GM18508 (cell line): ENCODE results near the gene DEGS2.

Experiments used
- ATAC-seq: cut with Tn5 transposase; IDR thresholded peaks from one replicate; pipeline ENCODE4 v1.9.1; 2021; ENCODE audit warnings: moderate number of reproducible peaks; ENCODE audit not compliant: insufficient read depth, unreplicated experiment

Gene DEGS2

DNA sequence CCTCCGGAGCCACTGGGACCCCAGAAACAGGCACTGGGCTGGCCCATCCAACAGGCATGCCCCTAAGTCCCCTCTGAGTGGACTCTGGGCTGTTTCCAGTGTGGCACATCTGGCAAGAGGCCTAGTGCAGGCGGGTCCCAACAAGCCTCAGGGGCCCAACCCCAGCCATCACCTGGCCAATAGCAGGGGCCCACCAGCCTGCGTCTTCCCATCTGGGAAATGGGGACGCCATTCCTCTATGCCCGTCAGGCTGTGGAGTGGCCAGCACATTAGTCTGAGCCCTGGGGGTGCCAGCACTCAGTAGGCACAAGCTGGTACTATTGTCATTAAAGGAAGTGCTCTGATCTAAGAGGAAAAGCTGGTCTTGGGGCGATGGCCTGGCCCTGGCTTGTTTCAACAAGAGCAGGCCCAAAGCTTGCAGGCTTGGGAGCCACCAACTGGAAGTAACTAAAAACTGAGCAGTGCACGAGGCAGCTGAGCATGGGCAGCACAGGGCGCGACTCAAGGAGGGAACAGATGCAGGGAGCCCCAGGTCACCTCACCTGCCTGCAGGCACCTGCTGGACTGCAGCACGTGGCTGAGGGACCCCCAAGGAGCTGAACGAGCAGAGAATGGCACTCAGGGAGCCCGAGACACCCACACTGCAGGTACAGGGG, 8.4 kb downstream of the DEGS2 start:
- ATAC-seq, result no peak

DNA sequence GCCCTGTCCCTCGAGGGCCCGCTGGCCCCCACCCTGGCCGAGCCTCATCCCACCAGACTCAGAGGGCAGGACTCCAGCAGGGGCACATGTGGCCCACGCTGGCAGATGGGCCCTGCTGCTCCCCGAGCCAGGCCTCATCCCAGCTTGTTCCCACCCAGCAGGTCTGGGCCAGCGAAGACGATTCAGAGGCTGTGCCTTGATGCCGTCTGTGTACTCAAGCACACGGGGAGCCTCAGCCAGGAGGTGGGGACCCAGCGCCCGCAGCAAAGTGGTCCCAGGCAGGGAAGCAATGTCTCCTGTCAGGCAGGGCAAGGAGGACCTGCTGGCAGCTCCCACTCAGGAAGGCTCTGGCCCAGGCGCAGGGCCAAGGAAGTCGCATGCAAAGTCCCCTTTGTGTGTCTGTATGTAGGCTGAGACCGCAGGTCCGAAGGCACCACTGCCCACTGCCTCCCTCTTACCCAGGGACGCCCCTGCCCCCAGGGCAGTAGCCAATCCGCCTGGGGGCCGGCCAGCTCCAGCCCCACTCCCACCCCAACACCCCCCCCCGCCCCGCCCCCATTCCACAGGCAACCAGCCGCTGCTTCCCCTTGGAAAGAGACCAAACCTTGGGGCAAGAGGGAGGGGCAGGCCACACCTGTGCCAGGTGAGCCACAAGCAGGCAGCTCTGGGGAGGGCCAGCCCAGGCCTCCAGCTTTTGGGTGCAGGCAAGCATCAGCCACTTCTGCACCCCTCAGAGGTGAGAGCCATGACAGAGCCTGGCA, 9.4 kb downstream of the DEGS2 start:
- no peak for ATAC-seq

DNA sequence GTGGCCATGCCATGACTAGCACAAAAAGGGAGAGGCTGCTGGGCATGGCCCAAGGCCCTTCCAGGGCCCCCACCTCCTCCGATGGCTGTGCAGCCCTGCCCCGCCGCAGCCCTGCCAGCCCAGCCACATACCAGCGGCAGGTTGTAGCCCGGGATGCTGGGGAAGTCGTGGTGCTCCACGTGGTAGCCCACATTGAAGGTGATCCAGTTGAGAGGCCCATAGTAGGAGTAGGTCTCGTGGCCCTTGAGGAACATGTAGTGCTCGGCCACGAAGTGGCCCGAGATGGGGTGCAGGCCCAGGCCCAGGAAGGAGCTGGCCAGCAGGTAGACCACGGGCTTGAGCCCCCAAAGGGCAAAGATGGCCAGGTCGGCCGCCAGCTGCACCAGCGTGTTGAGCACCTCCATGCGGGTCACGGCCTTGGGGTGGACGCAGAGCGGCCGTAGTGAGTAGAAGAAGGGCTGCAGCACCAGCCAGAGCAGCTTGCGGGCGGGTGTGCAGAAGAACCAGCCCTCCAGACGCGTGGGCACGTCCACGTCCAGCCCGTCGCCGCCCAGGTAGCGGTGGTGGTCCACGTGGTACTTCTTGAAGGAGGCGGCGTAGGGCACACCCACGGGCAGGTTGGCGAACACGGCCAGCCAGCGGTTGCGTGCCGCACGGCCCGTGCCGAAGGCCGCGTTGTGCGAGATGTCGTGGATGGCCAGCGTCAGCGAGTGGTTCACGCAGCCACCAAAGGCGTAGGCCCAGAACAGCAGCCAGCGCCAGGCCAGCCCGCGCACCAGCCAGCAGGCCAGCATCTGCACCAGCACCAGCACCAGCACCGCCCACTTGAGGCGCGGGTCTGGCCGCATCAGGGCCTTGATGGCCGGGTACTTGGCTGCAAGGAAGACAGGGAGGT, 10.4 kb downstream of the DEGS2 start:
- ATAC-seq, result no peak

DNA sequence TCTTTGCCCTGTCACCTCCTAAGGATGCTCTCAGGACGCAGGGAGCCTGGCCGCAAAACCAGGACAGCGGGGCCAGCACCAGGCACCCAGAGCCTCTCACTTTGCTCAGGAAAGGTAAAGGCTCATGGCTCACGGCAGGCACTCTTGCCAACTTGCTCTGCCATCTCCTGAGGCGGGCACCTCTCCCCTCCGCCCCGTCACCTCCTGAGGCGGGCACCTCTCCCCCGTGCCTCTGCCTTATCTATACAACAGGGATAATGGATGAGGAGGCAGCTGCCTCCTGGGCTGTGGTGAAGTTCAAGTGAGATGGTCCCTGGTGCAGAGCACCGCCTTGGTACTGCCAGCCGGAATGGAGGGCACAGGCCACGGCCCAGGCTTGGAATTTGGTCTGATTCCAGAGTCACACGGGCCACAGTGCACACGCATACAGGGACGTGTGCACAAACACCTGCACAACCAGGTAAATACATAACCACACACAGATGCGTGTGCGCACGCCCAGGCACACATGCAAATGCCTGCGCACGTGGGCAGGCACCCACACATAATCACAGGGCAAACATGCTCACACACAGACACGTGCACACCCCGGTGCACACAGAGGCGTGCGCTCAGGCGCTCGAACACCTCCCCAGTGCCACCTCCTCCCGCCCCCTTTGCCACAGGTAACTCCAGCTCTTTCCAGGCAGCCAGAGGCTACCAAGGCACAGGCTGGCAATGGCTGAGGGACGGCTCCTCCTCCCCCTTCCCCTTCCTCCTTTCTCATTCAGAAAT, 11.6 kb downstream of the DEGS2 start:
- ATAC-seq, result no peak

DNA sequence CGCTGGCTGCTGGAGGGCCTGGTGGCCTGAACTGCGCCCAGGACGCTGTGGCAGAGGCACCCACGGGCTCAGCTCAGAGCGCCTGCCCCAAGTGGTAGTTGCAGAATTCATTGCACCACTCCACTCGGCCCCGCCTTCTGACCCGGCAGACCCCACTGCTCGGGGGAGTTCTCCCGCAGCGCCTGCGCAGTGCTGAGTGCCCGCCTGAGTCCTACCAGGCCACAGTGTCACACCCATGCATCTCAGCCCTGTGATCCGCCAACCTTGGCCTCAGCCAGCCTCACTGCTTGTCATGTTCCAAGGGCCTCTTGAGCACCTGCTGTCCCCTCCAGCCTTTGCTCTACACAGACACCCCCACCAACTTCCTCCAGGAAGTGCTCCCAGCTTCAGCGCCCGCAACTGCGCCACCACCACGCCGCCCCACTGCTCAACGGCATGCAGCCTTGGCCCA, 12.2 kb downstream of the DEGS2 start:
- ATAC-seq, result no peak

DNA sequence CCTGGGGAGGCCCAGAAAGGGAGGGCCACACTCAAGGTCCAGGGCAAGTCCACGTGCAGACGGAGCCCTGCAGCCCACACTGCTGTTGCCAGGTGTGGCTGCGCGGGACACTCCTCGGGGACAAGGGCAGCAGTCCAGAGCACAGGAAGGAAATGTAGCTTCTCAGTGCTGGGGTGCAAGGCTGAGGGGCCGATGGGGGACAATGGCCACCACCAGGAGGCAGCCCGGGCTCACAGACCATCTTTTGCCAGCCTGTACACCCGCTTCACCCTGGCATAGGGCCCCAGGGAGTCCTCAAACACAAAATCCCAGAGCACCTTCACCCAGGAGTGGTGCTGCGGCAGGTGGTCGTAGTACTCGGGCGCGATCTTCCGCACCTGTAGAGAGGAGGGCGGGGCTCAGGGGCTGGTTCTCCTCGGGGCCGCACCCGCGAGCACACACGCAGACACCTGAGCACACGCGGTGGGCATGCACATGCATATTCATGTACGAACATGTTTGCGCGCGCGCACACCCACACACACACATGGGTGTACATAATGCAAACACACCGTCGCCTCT, 12.8 kb downstream of the DEGS2 start:
- ATAC-seq, result no peak

DNA sequence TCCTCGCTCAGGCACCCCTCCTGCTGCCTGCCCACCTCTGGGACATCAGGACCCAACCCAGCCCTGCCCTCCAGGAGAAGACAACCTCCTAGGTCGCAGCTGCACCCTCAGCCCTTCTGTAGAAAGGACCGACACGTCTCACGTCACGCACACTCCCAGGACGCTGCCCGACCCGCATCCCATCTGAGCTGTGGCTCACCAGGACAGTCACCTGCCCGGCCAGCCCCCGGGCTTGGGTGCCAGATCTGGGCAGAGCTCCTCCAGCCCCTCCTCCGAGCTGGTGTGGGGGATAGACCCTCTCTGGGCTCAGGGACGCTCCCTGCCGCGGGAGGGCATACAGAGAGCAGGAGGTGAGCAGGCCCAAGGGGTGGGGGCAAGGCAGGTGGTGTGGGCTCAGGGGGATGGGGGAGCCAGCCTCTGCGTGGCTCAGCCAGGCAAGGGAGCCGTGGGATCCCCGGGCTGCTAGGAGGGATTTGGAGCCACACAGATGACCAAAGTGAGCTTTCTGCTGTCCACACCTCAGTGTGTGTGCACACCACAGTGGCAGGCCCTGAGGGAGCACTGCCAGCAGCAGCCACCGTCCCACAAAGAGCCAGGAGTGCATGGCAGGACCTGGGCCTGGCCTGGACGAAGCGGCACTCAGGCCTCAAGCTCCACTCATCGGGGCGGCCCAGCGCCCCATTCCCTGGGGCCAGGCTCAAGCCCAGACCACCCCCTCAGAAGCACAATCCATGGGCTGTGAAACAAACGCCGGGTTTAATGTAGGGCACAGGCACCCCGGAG, 13.6 kb downstream of the DEGS2 start:
- ATAC-seq, result no peak

DNA sequence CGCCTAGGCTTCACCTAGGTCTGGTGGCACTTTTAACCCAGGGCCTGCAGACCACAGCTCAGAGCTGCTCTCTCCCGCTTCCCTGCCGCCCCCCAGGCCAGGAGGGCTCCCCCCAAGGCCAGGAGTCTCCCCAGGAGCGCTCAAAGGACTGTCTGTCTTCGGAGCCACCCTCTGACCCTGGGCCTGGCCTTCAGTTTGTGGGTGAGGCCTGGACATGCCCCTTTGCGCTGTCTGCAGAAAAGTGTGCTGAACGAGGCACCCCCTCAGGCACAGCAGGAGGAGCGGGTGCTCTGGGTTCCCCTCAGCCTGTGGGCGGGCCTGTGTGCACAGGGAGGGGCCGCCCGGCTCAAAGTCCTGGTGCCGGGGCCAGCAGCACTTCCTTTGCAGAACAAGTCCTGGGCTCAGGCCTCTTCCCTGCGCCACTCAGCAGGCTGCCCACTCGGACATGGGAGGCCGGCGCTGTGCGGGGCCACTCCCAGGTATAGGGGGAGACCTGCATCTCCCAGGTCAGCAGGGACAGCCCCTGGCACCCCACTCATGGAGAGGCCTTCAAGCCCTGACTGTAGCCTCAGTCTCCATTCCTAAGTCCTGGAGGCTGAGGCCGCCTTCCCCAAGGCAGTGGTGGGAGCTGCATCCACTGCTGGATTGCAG, 14.3 kb downstream of the DEGS2 start:
- no peak for ATAC-seq

DNA sequence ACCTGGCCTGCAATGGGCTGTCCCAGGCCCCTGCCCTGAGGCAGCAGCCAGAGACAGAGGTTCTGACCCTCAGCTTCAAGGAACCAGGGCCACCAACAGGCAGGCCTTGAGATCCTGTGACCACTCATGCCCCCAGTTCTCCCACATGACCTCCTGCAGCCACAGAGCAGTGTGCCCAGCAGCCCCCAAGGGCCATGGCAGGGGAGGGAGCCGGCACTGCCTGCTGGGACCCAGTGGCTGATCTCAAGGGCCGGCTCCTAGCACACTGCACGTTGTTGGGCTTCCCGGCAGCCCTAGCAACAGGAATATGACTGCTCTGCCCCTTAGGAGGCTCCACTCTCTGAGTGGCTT, 14.8 kb downstream of the DEGS2 start:
- ATAC-seq, result no peak

DNA sequence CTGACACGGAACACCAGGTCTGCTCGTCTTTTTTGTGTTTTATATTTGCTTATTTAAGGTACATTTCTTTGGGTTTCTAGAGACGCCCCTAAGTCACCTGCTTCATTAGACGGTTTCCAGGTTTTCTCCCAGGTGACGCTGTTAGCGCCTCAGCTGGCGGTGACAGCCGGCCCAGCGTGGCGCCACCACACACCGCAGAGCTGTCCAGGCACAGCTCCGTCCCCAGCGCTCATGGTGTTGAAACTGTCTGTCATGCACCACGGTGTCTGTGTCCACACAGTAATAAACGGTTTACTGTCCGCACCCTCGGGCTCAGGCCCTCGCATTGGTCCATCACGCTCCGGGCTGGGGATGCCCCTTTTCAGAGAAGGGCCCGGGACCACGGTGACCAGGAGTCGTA, 15.5 kb downstream of the DEGS2 start:
- ATAC-seq, result no peak

DNA sequence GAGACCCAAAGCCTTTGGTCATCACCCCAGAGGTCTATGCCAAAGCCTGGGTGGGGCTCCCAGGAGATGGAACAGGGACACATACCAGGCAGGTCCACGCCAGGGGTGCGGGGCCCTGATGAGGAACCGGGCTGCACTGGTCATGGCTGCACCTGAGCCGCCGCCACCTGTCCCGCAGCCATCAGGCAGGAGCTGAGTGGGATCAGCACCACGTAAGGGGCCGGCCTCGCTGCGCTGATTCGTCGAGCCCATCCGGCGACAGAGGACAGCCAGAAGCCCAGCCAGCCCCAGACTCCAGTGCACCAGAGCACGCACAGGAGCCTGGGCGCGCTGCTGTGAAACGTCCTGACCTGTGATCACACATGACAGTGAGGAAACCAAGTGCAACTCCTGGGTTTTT, 15.9 kb downstream of the DEGS2 start:
- no peak for ATAC-seq

DNA sequence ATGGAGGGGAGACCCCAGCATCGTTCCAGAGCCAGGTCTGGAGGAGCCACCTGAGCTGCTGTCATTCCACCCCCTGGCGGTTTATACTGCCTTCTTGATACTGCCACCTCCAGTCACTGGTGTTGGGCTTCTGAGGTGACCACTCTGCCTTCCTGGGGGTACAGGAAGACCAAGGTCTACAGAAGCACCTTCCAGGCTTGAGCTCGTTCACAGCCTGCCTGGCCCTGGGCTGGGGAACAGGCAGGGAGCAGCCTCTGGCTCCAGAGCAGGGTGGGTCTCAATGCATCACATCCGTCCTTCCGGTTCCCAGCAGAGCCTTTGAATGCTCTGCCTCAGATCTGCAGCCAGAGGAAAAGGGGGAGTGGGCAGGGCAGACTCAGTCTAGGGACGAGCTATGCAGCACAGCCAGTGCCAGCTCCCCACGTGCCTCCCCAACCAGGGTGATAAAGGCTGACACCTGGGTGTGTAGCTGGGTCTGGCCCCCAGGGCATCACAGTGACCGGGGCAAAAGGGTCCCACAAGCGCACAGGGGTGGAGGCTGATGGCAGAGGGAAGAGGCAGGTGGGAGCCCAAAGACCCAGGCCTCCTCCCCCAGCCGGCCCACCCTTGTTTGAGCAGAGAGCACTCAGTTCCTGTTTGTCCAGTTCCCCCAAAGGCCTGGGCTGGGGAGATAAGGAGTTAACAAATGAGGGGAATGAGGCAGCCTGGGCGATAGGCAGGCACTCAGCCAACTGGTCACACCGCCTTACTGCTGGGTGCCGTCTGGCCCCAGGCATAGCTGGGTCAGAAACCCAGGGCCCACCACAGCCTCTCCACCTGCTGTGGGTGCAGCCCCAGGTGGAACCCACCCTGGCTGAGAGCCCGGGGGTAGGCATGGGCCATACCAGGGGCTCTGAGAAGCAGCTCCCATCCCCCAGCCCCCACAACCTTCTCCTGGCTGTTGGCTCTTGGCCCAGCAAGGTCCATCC, 17.1 kb downstream of the DEGS2 start:
- ATAC-seq, result no peak

DNA sequence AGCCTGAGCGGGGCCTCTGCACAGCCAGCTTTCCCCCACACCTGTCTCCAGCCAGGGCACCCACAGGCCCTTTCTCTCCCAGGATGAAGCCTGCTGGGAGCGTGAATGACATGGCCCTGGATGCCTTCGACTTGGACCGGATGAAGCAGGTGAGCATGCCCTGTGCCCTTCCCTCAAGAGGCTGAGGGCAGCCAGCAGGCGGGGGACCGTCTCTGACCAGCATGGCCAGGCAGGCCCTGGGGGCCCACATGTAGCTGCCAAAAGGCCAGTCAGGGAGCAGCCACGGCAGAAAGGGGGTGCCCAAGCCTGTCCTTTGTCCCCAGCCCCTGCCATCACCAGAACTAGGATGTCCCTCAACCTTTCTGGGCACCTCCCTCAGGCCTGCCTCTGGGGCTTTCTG, 18.3 kb downstream of the DEGS2 start:
- no peak for ATAC-seq

DNA sequence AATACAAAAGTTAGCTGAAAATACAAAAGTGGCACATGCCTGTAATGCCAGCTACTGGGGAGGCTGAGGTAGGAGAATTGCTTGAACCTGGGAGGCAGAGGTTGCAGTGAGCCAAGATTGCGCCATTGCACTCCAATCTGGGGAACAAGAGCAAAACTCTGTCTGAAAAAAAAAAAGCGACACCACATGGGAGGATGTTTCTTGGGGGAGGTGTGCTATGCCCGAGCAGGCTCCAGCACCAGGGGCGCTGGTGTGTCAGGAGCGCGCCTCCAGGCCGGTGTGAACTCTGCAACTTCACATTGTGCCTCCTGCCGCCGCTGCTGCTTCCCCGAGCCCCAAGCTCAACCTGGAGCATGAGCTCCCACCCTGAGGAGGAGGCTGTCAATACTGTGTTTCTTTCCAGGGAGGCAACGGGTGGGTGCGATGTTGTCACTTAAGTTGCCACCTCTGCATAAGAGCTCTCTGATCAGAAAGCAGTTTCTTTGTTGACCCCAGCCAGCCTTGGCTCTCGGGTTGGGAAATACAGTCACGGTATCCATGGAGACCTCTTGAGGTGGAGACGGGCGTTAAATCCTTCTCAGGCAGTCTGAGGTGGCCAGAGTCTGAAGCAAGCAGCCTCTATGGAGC, 18.9 kb downstream of the DEGS2 start:
- ATAC-seq, result no peak

DNA sequence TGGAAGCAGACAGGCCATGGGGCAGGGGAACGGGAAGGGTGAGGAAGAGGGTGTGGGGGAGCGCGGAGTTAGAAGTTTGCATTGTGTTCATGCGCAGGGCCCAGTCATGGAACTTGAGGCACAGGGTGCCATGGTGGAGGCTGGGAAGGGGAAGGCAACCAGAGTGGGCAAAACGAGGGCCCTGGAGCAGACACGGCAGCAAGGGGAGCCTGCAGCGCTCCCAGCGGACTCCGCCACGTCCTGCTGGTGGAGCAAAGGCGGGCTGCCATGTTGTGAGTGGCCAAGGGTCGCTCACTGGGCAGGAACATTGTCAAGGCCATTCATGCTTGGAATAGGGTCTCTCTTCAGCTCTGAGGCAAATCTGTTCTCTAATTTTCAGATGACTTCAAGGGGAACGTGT, 20.5 kb downstream of the DEGS2 start:
- no peak for ATAC-seq

DNA sequence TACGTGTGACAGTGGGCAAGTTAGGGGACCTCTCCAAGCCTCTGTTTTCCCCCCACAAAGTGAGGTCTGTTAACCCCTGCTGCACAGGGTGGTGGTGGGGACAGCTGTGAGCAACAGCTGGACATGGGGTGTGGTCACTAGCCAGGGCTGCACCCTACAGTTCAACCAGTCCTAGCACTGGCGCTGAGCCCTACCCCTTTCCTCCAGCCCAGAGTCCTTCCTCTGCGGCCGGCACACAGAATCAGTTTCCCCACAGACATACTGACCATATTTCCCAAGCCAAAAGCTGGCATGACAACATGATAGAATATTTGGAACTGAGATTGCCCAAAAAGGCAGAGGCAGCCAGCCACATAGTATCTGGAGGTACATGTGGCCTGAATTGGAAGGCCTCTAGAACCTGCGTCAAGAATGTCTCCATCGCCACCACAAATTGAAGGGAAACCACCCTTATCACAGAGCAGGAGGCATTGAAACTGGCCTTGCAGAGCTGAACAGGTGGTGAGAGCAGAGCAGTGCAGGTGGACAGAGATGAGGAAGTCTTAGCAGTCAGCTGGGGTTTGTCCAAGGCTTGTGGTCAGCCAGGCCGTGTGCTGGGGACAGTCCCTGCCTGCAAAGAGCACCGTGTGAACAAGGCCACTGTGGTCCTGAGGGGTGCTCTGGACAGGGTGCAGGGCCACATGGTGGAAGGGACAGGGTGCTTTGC, 21.2 kb downstream of the DEGS2 start:
- ATAC-seq, result no peak

DNA sequence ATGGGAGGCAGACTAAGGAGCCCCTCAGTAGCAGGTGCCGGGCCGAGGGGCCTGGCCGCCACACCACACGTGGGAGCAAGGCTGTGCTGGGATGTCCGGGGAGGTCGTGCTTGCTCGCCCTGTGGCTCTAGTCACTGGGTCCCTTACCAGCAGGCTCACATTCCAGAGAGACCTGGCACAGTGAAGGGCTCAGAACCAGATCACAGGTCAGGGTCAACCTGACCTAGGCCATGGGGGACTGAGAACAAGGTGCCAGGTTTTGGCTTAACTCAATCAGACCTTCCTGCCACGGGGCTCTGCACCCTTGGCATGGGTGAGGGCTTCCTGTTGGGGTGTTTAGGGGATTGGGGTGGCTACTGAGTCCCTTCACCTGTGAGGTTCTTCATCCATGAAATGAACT, 22.3 kb downstream of the DEGS2 start:
- ATAC-seq, result no peak
